H9 (cell line): ENCODE data around the gene ZNF319. TPM values are rescaled to one million over a fixed set of nuclear protein-coding genes. Genes with fewer than 3 reads are reported as not detected.

Experiments
- DNase-seq: peaks from one replicate; pipeline ENCODE4 v3.0.0-alpha.2; 2017
- H2AFZ ChIP-seq: one replicate; pipeline ENCODE4 v1.6.1; 2013; ENCODE audit warnings: mild to moderate bottlenecking, low read length, control low read depth, moderate library complexity
- H2AK5ac ChIP-seq: 2 replicates; pipeline ENCODE4 v1.6.1; 2013; ENCODE audit warnings: low read length, control low read depth, mixed read lengths; ENCODE audit not compliant: insufficient read length
- H2BK120ac ChIP-seq: one replicate; pipeline ENCODE4 v1.6.1; 2013; ENCODE audit warnings: low read depth, mild to moderate bottlenecking, low read length, control low read depth, inconsistent platforms; ENCODE audit not compliant: poor library complexity, severe bottlenecking
- H2BK12ac ChIP-seq: 2 replicates; pipeline ENCODE4 v1.6.1; 2013; ENCODE audit warnings: low read length, control low read depth, mixed read lengths, low read depth; ENCODE audit not compliant: insufficient read length
- H2BK15ac ChIP-seq: 2 replicates; pipeline ENCODE4 v1.6.1; 2013; ENCODE audit warnings: low read depth, low read length, control low read depth
- H2BK20ac ChIP-seq: one replicate; pipeline ENCODE4 v1.6.1; 2013; ENCODE audit warnings: low read depth, mild to moderate bottlenecking, low read length, control low read depth, inconsistent platforms; ENCODE audit not compliant: poor library complexity, severe bottlenecking
- H2BK5ac ChIP-seq: 2 replicates; pipeline ENCODE4 v1.6.1; 2013; ENCODE audit warnings: low read length, control low read depth, mixed read lengths; ENCODE audit not compliant: insufficient read length
- H3K14ac ChIP-seq: 2 replicates; pipeline ENCODE4 v1.6.1; 2013; ENCODE audit warnings: low read length, control low read depth; ENCODE audit not compliant: insufficient read depth
- H3K18ac ChIP-seq: 2 replicates; pipeline ENCODE4 v1.6.1; 2013; ENCODE audit warnings: low read depth, mild to moderate bottlenecking, mixed read lengths, low read length, control low read depth; ENCODE audit not compliant: insufficient read length
- H3K23ac ChIP-seq: 2 replicates; pipeline ENCODE4 v1.6.1; 2013; ENCODE audit warnings: low read length, control low read depth, mixed read lengths, low read depth; ENCODE audit not compliant: insufficient read length
- H3K23me2 ChIP-seq: 2 replicates; pipeline ENCODE4 v1.6.1; 2013; ENCODE audit warnings: low read depth, mild to moderate bottlenecking, mixed read lengths, low read length, control low read depth; ENCODE audit not compliant: insufficient read length, poor library complexity, severe bottlenecking
- H3K27ac ChIP-seq: 2 replicates; pipeline ENCODE4 v1.5.1; 2013; ENCODE audit warnings: low read length, control low read depth, mixed read lengths, low read depth; ENCODE audit not compliant: insufficient read length
- H3K27me3 ChIP-seq: 2 replicates; pipeline ENCODE4 v1.6.1; 2013; ENCODE audit warnings: low read length, control low read depth, inconsistent platforms; ENCODE audit not compliant: insufficient read depth
- H3K4ac ChIP-seq: 2 replicates; pipeline ENCODE4 v1.6.1; 2013; ENCODE audit warnings: low read depth, mild to moderate bottlenecking, control low read depth, inconsistent platforms, low read length, moderate library complexity
- H3K4me1 ChIP-seq: 2 replicates; pipeline ENCODE4 v1.6.1; 2013; ENCODE audit warnings: low read length, control low read depth, inconsistent platforms; ENCODE audit not compliant: insufficient read depth
- H3K4me2 ChIP-seq: 2 replicates; pipeline ENCODE4 v1.6.1; 2013; ENCODE audit warnings: low read length, control low read depth, mixed read lengths; ENCODE audit not compliant: insufficient read length, insufficient read depth
- H3K56ac ChIP-seq: 2 replicates; pipeline ENCODE4 v1.6.1; 2013; ENCODE audit warnings: low read depth, mild to moderate bottlenecking, mixed read lengths, low read length, control low read depth; ENCODE audit not compliant: insufficient read length
- H3K79me1 ChIP-seq: 2 replicates; pipeline ENCODE4 v1.6.1; 2013; ENCODE audit warnings: low read depth, mild to moderate bottlenecking, moderate library complexity, low read length, control low read depth, inconsistent platforms; ENCODE audit not compliant: insufficient read depth, poor library complexity, severe bottlenecking
- H3K79me2 ChIP-seq: 2 replicates; pipeline ENCODE4 v1.6.1; 2013; ENCODE audit warnings: low read length, control low read depth, inconsistent platforms; ENCODE audit not compliant: insufficient read depth
- H3K9ac ChIP-seq: 2 replicates; pipeline ENCODE4 v1.6.1; 2013; ENCODE audit warnings: low read length, control low read depth, mixed read lengths; ENCODE audit not compliant: insufficient read length; ENCODE audit errors: extremely low read depth
- H3K9me3 ChIP-seq: one replicate; pipeline ENCODE4 v1.6.1; 2013; ENCODE audit warnings: low read depth, low read length, inconsistent platforms; ENCODE audit not compliant: control insufficient read depth
- H3T11ph ChIP-seq: one replicate; pipeline ENCODE4 v1.6.1; 2013; ENCODE audit warnings: mild to moderate bottlenecking, low read length, control low read depth, inconsistent platforms
- H4K20me1 ChIP-seq: one replicate; pipeline ENCODE4 v1.6.1; 2013; ENCODE audit not compliant: control insufficient read depth, insufficient read length, insufficient read depth
- H4K5ac ChIP-seq: 2 replicates; pipeline ENCODE4 v1.6.1; 2013; ENCODE audit warnings: low read depth, mild to moderate bottlenecking, mixed read lengths, low read length, control low read depth; ENCODE audit not compliant: insufficient read length
- H4K8ac ChIP-seq: replicated peaks from 2 replicates; pipeline ENCODE4 v1.6.1; 2013; ENCODE audit warnings: low read length, control low read depth, mixed read lengths, low read depth; ENCODE audit not compliant: insufficient read length
- H4K91ac ChIP-seq: 2 replicates; pipeline ENCODE4 v1.6.1; 2013; ENCODE audit warnings: low read depth, mild to moderate bottlenecking, moderate library complexity, mixed read lengths, low read length, control low read depth; ENCODE audit not compliant: insufficient read length
- H3K27ac Mint-ChIP-seq, 3 experiments: 2 replicates in 2 of 3; 3 replicates in 1 of 3; pipeline ENCODE4 v1.8.0; 2020 to 2021; ENCODE audit warnings: mixed read lengths in 3 of 3, mild to moderate bottlenecking in 1 of 3, moderate library complexity in 1 of 3
- H3K27me3 Mint-ChIP-seq: 2 replicates; pipeline ENCODE4 v1.8.0; 2021; ENCODE audit warnings: low read depth, mild to moderate bottlenecking, moderate library complexity, mixed read lengths
- H3K36me3 Mint-ChIP-seq, 3 experiments: 2 replicates in 2 of 3; 3 replicates in 1 of 3; pipeline ENCODE4 v1.8.0; 2020 to 2021; ENCODE audit warnings: low read depth in 3 of 3, mixed read lengths in 3 of 3; ENCODE audit not compliant: insufficient read depth in 1 of 3
- H3K4me1 Mint-ChIP-seq, 2 experiments: 2 replicates each; pipeline ENCODE4 v1.8.0; 2020; ENCODE audit warnings: mixed read lengths in 2 of 2
- H3K4me3 Mint-ChIP-seq, 2 experiments: 2 replicates in 1 of 2; 3 replicates in 1 of 2; pipeline ENCODE4 v1.8.0; 2020 to 2021; ENCODE audit warnings: mild to moderate bottlenecking in 2 of 2, mixed read lengths in 2 of 2, moderate library complexity in 1 of 2
- H3K9me3 Mint-ChIP-seq, 2 experiments: 2 replicates in 1 of 2; 3 replicates in 1 of 2; pipeline ENCODE4 v1.8.0; 2020; ENCODE audit warnings: mild to moderate bottlenecking in 2 of 2, mixed read lengths in 2 of 2, moderate library complexity in 1 of 2
- WGBS: extraction: QIAGEN DNeasy Blood & Tissue Kit; methylation state at CpG from one replicate; pipeline ENCODE4 v1.1.7; 2013; ENCODE audit warnings: missing lambda C conversion rate, low lambda C conversion rate, mixed read lengths; ENCODE audit not compliant: insufficient read length; ENCODE audit errors: extremely low coverage; 5-methylcytosine and 5-hydroxymethylcytosine counted together
- total RNA-seq: library from RNA; stranded (reverse); gene quantifications from 2 replicates; pipeline ENCODE4 v1.2.1, GENCODE V29; 2021
- TF ChIP-seq, protein P1 (sequence below): fragments of 200-600 bp; sonication (generic); conservative IDR thresholded peaks from 3 replicates; pipeline ENCODE4 v1.8.0; 2021; ENCODE audit warnings: antibody characterized with exemption, mild to moderate bottlenecking

Gene ZNF319
- total RNA-seq, 1 experiment from 2014 or later: 5.6 TPM

DNA sequence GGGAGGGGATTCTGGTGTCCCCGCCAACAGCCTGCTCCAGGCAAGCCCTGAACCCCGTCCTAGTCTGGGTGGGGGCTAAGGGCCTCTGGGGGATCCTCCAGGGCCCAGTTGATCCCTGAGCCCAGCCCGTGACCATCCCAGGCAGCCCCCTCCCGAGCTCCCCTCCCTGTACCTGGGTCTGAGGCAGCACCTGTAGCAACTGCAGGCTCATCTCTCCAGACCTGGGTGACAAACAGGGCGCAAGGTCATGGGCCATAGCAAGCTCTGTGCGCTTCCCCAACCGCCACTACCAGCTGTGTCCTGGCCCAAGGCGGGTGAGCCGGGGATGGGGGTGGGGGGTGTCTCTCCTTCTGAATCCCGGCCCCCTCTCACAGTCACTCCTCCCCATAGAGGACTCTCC, 40.2 kb downstream of the ZNF319 start:
- no peak overlapping the region for H2BK12ac ChIP-seq
- no peak overlapping the region for H4K91ac ChIP-seq
- Mint-ChIP-seq H3K27me3 (no peaks in the 10 kb centered on the region; the same call in 1 of the 2 replicates), H3K27ac (no peak overlapping the region), H3K9me3 (no peaks in the 10 kb centered on the region), H3K36me3 (no peaks in the 10 kb centered on the region), H3K4me1 (peaks cover 16 to 26% of the 10 kb centered on the region in 2 experiments; a peak in 3 of 4 replicates), H3K4me3 (no peak overlapping the region)
- no peak overlapping the region for H2BK5ac ChIP-seq
- no peak overlapping the region for H3K23ac ChIP-seq
- H3K18ac ChIP-seq: no peak overlapping the region
- H4K8ac ChIP-seq: no peak overlapping the region
- H3K4me2 ChIP-seq: no peak overlapping the region
- no peaks in the 10 kb centered on the region for H4K20me1 ChIP-seq
- TF ChIP-seq, protein P1, sequence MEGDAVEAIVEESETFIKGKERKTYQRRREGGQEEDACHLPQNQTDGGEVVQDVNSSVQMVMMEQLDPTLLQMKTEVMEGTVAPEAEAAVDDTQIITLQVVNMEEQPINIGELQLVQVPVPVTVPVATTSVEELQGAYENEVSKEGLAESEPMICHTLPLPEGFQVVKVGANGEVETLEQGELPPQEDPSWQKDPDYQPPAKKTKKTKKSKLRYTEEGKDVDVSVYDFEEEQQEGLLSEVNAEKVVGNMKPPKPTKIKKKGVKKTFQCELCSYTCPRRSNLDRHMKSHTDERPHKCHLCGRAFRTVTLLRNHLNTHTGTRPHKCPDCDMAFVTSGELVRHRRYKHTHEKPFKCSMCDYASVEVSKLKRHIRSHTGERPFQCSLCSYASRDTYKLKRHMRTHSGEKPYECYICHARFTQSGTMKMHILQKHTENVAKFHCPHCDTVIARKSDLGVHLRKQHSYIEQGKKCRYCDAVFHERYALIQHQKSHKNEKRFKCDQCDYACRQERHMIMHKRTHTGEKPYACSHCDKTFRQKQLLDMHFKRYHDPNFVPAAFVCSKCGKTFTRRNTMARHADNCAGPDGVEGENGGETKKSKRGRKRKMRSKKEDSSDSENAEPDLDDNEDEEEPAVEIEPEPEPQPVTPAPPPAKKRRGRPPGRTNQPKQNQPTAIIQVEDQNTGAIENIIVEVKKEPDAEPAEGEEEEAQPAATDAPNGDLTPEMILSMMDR: no peak
- no CpG with 5 or more reads among the region's 10 CpGs for WGBS
- no peak overlapping the region for H2BK120ac ChIP-seq
- no peak overlapping the region for H3K4ac ChIP-seq
- no peak overlapping the region for H3K9ac ChIP-seq
- no peaks in the 10 kb centered on the region for H3K79me1 ChIP-seq
- no peaks in the 10 kb centered on the region for H3K23me2 ChIP-seq
- no peaks in the 10 kb centered on the region for H3K4me1 ChIP-seq
- no peaks in the 10 kb centered on the region for H3K9me3 ChIP-seq
- no peak overlapping the region for H2BK20ac ChIP-seq
- H2AFZ ChIP-seq: no peak overlapping the region
- no peaks in the 10 kb centered on the region; the same call in 1 of the 2 replicates for H3K27me3 ChIP-seq
- H2AK5ac ChIP-seq: no peak overlapping the region
- no peak overlapping the region for H4K5ac ChIP-seq
- DNase-seq: no peak
- no peak overlapping the region for H3K27ac ChIP-seq
- no peak overlapping the region for H2BK15ac ChIP-seq
- H3K79me2 ChIP-seq: no peaks in the 10 kb centered on the region
- H3K14ac ChIP-seq: no peak overlapping the region
- no peak overlapping the region for H3T11ph ChIP-seq
- H3K56ac ChIP-seq: no peak overlapping the region
